A172 (cell line): Measurements from ENCODE around the gene XCR1. TPM values are rescaled to one million over a fixed set of nuclear protein-coding genes. Genes with fewer than 3 reads are reported as not detected.

ENCODE experiments used
- DNase-seq: peaks from one replicate; pipeline ENCODE4 v3.0.0-alpha.2; 2015; ENCODE audit warnings: low spot score
- total RNA-seq: library from RNA; depleted of rRNA; stranded (reverse); fragments of >200 nt; shearing (Covaris generic); gene quantifications from 2 replicates; pipeline ENCODE4 v1.2.3, GENCODE V29; 2014

The XCR1 gene
- total RNA-seq, 1 experiment from 2014 or later, result not detected

DNA sequence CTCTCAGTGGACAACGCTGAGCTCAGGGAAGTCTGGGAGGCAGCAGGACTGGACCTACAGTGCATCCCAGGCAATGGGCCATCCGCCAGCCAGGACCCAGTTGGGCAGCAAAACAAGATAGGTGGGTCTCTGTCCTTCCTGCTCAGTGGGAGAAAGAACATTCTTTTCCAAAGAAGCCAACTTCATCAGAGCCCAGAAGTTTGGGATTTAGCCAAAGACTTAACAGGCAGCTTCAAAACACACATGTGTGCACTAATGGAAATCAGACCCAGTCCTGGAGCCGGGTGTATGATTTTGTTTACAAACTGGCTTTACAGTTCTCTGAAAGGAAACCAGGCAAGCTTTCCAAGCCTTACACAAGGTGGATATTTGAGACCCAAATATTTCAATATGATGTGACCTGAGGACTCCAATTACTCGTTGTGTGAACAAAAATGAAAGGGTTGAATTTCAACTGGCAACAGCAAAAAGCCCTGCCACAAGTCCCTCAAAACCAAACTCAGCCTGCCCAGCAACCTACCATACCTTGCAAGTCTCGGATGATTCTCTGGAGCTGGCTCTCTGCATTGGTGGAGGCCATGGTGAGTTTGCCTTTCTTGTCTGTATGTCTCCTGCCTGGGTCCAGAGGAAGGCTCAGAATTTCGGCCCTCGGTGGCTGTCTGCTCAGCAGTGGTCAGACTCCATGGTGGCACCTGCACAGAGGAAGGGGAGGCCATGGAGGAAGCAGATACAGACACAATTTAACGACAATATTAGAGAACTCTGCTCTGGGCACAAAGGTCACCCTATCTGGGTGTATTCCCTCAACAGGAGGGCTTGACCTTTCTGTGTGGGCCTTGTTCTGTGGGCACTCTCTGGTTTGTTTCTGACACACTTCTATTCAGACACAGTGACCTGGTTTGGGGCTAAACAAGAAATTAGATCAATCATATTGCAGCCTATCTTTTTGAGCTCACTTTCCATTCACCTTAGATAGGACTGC is 42.7 kb downstream of the XCR1 start:
- no peak for DNase-seq

DNA sequence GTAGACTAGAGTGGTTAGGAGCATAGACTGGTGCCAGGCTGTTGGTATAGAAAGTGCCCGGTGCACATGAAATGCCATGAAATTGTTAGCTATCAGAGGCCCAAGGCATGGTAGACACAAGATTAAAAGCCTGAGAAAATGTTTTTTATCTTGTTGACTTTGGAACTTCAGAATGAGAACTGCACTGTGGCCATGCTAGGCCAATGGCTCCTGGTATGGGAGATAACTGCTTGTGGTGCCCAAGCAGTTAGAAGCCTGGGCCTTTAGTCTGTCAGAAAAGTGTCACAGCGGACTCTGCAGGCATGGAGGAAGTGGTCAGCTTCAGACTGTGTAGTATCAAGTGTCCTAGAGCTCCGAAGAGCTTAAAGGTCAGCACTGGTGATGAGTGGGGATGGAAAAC is 43.5 kb downstream of the XCR1 start:
- DNase-seq, result no peak

DNA sequence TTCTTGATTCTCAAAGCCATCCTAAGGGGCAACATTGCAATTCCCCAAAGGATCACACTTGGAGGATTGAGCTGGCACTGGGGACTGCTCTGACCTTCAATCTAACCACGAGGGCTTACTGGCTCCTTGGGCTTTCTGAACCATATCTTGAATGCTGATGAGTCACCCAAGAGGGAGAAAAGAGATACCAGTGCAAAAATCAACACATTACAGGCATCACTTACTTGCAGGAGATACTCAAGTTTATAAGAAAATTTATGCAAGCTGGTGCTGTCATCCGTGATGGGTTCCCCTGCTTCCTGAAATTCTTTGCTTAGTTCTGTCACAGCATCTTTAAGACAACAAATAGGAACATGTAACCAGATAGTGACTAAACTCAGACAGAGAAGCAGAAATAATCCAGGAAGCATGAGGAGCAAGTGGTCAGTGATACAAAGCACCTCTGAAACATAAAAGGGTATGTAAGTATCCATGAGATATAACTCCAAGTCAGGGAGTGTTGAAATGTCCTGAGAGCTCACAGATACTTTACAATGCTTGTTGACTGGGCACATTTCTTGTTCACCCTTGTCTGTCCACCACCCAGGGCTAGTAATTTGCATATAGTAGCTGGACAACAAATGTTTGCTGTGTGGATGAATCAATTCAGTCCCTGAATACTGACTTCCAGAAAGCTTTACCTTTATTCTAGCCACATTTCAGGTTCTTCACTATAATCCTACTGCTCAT is 45.8 kb downstream of the XCR1 start:
- peak; percentile 38 for DNase-seq

DNA sequence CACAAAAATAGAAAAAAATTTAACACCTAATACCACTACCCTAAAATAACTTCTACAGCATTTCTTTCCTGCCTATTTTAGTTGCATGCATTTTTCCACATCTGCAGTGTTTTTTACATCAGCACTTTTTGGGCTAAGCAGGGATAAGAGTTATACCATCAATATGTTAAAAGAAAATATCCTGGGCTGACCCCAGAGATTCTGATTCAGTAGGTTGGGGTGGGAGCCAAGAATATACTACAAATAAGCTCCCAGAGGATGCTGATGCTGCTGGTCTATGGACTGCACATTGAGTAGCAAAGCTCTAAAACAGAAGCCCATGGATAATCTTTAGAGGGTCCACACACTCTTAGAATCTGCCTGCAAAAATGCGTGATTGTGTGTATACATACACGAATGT is 46.5 kb downstream of the XCR1 start:
- DNase-seq, result no peak

DNA sequence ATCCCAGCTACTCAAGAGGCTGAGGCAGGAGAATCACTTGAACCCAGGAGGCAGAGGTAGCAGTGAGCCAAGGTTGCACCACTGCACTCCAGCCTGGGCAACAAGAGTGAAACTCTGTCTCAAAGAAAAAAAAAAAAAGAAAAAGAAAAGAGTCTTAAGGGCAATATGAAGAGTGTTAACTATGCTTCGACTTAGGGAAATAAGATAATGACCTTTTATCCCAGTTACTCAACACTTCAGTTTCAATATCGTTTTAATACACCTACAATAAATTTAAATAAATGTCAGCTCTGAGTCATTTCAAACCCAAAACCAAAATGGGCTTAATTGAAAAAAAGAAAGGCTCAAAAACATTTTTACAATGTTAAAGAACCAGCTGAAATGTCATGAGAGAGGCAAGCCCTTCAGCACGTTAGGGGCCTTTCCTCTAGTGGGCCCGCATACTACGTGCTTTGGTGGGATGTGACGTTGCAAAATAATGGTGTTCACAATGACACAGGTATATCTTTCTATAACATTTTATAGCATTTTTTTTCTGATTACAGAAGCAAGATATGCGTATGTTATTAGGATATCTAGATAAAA is 47.0 kb downstream of the XCR1 start:
- DNase-seq, result no peak

DNA sequence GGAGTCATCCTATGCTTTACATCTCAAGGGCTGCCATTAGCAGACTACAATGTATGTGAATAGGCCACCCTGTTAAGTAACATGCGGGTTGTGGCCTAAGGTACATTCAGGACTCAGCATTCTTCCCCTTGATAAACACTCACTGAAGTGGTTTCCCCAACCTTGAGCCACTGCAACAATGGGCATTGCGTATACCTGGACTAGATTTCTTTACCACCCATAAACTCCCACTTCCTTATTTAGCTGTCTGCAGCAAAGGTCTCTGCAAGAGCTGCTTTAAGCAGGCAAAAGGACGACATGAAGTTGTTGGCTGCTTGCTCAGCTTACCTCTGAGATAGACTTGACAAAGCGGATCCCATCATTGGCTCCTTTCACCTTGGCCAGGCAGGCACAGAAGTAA is 47.9 kb downstream of the XCR1 start:
- DNase-seq, result no peak

DNA sequence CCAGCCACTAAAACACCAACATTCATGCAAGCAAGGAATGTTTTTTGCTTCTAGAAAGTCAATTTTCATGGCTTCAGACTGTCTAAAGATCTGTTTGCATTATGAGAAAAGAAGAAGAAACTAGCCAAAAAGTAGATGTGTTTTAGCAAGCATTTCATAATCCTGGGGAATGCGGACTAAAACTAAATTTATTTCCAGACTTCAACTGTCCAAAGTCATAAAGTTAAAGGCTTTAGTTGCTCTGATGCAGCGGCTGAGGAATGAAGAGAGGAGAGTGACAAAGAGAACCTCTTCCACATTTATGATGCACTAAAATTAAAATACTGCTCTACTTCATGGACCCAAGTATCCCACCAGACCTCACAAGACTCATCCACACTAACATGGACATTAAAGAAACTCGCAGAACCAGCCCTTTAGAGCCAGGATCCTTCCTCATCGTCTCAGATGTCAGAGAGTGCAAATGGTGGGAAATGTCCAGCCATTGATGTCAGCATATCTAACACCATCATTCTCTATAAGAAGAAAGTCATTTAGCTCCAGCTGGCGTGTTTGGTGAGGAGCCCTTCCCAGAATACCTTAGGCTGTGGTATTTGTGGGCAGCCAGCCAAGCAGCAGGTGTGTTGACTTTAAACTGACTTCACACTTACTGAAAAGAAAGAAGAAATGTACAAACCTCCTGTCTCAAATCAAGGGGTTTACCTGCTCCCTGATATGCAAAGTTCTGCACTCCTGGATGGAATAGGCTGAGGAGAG is 49.1 kb downstream of the XCR1 start:
- no peak for DNase-seq

DNA sequence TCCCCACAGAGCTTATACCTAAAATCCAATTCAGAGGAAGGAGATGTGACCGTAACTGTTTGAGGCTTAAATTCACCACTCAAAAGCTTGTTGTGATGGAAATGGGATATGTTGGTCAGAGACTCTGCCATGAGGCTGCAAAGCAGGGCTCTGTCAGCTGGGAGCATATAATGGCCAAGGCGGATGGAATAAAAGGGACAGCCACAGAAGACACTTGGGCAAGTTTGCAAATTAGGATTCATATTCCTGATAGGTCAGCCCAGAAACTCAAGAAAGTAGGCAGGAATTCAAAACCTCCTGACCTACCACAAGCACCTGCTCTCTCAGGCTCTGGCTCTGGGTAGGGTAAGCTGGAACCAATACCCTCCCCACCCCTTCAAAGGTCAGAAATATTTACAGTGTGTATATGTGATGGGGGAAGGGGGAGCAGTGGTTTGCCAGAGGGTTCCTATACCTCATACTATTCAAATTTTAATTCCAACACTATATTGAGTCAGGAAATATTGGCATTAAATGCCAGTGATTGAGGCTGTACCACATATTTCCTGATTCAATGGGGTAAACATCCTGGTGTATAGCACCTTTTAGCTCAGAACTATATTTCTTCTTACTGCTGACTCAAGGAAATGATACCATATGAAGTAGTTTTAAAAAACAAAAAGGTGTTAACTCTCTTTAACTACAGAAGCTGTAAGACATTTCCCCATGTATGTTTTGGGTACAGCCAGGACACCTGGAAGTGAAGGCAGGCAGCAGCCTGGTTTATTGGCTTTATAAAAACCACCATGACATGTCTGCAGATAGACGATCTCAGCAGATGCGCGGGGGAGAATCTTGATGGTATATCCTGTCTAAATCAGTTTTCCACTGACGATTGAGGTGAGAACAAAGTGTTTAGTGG is 50.8 kb downstream of the XCR1 start:
- no peak for DNase-seq

DNA sequence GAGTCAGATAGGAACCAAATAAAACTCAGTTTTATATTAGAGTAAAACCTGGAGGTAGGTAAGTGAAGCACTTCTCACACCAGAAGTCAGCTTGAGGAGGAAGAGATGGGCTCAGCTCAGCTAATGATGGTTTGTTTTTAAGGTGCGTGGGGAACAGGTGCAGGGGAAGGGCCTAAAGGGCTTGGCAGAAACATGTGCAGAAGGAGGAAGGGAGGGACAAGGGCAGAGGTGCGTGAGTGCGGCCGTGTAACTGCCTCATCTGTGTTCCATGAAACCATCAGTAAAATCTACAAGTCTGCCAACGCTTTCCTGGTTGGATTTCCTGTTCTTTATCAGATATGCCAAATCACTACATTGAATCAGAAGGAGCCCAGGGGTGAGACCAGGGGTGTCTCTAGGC is 51.6 kb downstream of the XCR1 start:
- DNase-seq, result no peak

DNA sequence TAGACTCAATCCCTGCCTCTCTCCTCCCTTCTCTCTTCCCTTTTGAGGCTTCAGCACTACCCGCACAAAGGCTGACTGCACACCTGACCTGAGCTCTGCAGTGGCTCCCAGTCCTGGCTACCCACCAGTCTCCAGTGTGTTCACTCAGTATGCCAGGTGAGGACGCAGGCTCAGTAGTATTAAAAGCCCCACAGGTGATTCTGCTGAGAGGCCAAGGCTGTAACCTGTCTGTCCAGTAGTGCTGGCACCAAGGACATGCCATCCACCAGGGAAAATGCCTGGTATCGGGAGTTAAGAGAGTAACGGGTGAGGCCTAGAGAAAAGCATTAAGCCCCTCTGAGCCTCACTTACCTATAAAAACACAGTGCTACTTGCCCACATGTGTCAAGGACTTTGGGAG is 52.6 kb downstream of the XCR1 start:
- no peak for DNase-seq

DNA sequence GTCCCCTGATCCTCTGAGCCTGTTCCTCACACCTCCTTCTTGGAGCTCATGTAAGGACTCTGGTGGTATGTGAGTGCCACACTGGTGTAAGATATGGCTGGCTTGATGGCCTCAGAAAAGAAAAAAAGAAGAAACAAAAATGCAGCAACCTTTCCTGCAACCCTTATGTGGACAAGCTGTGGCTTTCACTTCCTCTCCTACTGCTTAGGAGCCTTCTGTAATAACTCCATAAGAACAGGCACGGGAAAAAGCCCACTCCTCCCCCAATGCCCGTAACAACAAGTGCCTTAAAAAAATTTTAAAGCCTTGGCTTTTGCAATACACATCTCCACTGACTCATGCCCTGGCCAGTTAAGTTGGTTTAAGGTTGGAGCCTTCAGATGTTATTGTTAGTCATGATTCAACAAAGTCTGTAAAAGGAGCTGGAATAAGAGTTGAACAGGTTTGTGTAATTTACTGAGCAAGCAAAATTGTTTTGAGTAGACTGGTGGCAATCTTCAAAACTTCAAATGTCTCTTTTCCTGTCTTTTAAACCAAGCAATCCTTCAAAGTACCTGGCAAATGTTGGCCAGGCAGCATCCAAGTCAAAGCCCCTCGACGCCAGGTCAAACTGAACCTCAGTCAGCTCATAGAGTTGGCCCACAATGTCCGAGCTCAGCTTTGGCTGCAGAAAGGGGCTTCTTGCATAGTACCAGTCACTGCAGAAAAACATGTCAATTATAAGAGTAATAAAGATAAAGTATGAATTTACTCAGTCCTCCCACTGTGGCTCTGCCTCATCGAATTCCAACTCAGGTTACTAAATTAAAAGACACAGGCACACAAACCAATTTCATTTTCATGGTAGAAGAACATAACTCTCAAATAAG is 54.5 kb downstream of the XCR1 start:
- peak; percentile 70 for DNase-seq

DNA sequence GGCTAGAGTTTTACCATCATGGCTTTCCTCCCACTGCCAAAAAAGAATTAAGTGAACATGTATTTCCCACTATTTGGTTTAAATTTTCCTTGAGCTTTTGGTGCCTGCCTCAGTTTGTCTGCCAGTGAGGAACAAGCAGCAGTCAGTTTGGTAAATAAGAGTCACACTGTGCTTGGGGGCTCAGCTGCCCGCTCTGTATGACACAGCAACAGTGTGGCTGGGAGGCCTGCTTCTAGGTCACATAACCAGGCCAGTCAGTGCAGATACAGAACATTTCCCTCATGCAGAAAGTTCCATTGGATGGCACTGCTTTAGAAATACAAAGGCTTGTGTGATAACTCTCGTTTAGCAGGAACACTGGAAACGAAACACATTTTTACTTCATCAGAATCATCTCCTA is 57.3 kb downstream of the XCR1 start:
- no peak for DNase-seq

DNA sequence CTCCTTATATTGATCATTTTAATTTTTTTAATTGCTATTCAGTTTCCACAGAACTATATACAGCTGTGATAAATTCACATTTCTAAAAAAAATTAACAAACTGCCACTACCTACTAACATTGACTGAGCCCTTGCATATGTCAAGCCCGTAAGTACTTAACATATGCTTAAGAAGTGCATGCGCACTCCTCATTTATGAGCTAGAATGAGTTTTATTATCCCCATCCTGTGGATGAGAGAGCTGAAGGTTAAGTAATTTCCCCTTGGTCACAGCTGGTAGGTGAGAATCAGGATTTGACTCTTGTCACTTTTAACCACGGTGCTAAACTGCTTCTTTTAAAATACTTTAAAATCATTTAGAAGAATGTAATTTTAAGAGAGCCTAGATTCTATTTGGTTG is 58.2 kb downstream of the XCR1 start:
- no peak for DNase-seq

DNA sequence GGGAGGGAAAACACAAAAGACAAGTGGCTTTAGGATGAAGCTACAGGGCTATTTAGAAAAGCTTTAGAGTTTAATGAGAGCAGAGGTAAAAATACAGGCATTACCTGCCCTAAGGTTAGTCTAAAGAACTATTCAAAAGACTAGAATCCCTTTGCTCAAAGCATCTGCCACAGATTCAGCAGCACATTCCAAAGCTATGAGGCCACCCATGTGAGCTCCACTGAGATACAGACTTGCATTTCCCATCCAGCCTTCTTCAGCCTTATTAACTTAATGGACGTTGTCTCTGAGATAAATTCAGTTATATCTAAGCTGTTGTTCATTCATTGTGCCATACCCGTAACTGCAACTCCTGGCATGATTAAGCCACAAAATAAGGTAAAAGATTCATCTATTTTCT is 58.6 kb downstream of the XCR1 start:
- DNase-seq, result peak; percentile 36

DNA sequence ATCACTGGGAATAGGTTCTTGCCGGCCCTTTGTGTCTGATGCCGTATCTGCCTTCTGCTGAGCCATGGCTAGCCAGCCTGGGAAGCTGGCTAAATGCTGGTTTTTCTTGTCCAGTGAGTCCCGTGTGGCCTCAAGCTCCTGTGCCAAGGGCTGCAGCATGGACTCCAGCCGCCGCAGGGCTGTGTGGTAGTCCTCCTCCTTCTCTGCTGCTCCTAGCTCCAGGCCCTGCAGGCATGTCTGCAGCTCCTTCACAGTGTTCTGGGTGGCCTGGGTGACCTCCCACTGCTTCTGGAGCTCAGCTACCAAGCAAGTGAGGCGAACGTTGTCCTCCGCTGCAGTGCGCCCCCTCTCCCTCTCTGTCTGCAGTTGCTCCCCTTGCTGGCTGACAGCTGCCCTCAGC is 59.1 kb downstream of the XCR1 start:
- DNase-seq, result no peak

DNA sequence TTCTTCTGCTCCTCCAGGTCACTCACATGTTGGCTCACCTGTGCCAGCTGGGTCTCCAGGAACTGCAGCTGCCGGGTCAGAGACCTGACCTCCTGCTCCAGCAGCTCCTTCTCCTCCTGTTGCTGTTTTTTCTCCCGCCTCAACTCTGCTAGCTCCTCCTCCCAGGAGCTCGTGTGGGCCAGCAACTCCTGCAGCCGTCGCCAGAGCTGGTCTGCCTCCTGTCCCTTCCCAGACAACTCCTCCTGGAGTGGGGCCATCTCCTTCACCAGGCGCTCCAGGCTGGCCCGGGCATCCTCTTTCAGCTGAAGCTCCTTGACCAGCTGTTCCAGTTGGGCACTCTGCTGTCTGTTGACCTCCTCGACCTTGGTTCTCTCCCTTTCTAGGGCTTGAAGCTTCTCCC is 59.6 kb downstream of the XCR1 start:
- DNase-seq, result no peak
